ENCODE measurements around the gene TNFRSF18. TPM values are rescaled to one million over a fixed set of nuclear protein-coding genes. Genes with fewer than 3 reads are reported as not detected.
A peak's percentile ranks its signal among the peaks of the same experiment; 100 is the strongest.

TNFRSF18 gene
- total RNA-seq, 1 donor from 2014 or later, result 0.26 TPM

DNA sequence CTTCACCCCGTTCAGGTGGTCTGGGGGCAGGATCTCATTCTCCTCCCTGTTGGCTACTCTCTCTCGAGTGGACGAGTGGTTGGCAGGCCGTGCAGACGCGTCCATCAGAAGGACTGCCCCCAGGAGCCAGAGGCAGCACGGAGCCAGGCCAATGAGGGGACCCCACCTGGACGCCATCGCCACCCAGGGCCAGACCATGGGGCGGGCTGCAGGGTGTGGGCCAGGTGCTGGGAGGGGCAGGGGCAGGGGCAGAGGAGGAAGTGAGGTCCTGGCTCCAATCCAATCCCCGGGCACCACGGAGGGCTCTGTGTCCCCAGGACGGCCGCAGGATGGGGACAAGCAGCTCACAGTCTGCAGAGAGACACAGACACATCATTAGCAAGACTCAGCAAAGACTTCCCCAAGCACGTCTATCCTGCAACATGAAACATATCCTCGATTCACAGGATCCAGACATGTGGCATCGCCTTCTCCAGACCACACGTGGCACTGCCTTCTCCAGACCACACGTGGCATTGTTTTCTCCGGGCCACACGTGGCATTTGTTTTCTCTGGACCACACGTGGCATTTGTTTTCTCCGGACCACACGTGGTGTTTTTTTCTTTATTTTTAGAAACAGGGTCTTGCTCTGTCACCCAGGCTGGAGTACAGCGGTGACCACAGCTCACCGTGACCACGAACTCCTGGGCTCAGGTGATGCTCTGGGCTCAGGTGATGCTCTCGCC lies 22.4 kb upstream of the TNFRSF18 start:
- DNase-seq (ENCODE audit: low read depth in 2 of 2), result no peak

DNA sequence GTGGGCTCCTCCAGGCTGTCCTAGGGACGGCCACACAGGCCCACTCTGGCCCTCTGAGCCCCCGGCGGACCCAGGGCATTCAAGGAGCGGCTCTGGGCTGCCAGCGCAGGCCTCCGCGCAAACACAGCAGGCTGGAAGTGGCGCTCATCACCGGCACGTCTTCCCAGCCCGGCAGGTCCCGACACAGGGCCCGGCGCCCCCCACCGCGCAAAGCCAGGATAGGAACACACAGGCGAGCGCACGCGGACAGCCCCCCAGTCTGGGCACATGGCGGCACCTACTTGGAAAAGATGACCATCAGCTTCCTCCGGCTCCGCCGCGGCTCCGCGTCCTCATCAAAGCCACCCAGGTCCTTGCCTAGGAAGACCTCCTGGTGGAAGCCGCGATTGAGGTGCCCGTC lies 21.8 kb upstream of the TNFRSF18 start:
- no peak for DNase-seq (ENCODE audit: low read depth in 2 of 2)

DNA sequence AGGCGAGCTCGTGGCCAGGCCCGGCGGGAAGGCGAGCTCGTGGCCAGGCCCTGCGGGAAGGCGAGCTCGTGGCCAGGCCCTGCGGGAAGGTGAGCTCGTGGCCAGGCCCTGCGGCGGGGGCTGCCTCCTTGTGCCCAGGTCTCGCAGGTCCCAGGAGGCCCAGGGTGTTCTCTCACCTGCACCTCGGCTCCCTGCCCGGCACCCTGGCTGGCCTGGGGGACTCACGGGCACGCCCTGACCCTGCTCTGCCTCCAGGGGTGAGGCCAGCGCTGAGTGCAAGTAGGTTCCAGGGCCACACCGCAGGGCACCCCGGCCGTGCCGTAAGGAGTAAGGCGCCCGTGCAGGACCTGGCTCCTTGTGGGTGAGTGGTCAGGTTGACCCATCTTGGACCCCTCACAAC lies 21.0 kb upstream of the TNFRSF18 start:
- DNase-seq (ENCODE audit: low read depth in 2 of 2), result no peak

DNA sequence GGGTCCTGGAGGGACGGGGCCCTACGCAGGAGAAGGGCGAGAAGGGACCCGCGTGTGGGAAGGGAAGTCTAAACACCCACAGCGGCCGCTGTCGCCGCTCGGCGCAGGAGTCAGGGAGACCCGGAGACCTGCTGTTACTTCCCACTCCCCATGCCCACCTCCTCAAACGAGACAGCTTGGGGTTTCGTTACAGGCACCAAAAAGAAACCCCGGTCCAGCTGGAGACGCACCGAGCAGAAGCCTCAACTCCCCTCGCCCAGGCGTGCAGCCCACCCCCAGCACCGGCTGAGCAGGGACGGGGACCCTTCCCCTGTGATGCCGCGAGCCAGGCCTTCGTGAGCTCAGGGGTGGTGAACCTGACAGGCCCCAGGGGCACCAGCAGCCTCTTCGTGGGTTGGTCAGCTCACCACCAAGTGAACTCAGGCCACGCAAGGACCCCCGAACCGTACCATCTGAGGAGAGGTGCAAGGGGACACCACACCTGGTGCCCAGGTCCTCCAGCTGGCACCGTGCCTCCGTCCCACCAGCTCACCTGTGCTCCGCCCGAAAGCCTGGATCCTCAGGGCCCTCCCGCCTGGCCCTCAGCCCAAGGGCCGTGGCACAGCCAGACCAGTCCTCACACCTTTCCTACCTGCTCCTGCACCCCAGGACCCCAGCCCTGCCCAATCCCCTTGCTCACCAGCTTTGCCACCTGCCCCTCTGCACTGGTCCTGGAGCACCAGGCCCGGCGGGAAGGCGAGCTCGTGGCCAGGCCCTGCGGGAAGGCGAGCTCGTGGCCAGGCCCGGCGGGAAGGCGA lies 20.4 kb upstream of the TNFRSF18 start:
- no peak for DNase-seq (ENCODE audit: low read depth in 2 of 2)

DNA sequence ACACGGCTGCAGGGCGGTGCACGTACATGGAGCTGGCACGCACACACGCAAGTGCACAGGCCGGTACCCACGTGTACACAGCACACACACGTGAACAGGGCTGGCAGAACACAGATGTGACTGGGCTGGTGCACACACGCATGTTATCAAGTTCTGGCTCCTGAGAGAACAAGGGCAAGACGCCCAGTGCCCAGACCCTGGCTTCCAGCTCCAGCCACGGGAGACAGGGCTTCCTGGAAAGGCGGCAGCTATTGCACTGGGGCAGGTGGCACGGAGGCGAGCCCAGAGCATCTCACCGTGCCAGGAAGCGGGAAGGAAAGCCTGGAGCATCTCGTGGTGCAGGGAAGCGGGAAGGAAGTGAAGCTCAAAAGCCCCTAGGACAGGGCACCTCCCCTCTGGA lies 19.5 kb upstream of the TNFRSF18 start:
- DNase-seq (ENCODE audit: low read depth in 2 of 2), result no peak

DNA sequence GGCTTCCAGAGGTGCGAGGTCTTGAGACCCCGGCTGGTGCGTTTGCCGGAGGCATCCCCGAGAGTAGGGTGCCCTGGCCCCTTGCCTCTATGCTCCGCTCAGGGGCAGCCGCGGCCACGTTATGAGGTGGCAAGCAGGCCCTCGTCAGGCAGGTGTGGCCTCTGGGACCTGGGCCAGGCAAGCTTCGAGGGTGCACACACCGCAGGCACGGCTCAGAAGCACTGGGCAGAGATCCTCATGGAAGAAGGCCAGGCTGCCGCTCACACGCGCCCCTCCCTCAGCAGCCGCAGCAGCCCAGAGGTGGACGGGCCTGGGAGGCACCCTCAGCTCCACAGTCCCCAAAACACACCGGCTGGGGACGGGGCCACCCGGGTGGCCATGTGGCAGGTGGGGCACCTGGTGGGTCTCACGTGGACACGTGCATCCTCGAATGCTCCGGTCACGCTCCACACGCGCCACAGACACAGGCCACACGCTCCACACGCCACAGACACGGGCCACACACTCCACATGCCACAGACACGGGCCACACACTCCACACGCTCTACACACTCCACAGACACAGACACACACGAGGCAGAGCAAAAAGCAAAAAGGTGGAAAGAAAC lies 18.9 kb upstream of the TNFRSF18 start:
- DNase-seq (ENCODE audit: low read depth in 2 of 2), result no peak

DNA sequence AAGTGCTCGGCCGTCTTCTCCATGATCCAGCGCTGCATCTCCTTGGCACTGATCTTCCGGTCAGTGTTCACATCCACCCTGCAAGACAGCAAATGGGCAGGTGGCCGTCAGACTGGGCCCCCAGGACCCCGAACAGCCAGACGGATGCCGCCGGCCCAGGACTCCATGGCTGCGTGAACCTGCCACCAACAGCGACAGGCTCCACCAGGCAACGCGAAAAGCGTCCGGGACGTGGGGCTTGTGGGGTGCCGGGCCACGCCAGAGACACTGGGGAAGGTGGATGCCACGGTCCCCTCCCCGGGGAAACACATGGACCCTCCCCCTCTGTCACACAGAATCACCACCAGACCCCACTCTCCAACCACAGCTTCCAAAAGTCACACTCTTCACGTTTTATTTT lies 17.5 kb upstream of the TNFRSF18 start:
- DNase-seq (ENCODE audit: low read depth in 2 of 2), result no peak

DNA sequence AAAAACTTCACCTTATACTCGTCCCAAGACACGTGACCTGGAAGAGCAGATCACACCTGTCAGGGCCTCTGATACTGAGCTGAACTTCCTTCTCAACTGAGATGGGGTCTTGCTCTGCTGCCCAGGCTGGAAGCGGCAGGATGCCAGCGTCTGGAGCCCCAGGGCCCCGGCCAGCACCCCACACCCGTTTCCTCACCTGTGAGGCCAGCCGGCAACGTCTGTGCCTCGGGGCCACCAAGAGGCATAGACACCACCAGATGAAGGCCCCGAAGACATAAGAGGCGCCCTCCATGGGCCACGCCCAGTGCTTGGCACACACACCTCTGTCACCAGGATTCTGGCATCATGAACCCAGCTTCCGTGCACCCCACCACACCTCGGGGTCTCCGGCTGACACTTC lies 16.9 kb upstream of the TNFRSF18 start:
- DNase-seq (ENCODE audit: low read depth in 2 of 2), result no peak

DNA sequence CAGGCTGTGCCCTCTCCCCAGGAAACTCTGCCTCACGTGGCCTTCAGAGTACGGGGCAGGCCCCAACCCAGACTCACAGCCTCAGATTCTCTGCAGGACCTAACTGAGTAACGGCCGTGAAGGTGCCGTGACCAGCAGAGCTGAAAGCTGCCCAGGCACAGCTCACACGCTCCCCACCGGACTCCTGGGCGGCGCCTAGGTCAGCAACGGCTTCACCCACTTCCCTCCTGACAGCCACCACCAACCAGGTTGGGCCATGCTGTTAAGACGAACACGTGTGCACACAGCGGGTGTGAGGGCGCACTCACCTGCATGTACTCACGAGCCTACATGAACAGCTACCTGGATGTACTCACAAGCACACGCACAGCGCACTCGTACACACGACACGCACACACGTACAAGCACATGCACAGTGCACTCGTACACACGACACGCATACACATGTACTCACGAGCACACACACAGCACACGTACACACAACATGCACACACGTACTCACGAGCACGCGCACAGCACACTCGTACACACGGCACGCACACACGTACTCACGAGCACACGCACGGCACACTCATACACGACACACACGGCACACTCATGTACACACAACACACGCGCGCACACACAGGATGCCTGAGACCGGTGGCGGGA lies 16.3 kb upstream of the TNFRSF18 start:
- no peak for DNase-seq (ENCODE audit: low read depth in 2 of 2)

DNA sequence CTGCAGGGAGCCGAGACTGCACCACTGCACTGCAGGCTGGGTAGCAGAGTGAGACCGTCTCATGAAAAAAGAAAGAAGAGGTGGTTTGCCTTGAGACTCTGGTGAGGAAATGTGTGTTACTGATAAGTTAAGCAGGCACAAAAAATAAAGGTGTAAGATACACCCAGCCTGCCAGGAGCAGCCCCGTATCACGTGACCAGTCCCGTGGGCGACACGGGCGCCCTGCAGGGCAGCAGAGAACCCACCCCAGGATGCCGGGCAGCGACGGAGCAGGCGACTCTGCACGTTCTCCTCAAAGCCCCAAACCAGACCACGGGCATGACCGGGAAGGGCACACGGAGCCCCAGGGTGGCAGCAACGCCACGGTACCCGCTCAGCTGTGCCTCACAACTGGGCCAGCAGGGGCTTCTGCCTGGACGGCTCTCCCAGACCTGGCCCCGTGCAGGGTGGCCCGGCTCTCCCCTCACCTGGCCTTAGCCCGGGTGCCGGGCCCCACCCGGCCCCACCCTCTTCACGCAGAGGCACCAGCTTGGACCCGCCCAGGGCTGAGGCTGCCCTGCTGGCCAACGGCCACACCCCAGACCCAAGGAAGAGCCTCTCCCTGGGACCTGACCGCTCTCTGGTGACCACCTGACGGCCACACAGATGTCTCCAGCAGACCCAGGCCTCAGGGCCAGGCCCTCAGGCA lies 15.6 kb upstream of the TNFRSF18 start:
- no peak for DNase-seq (ENCODE audit: low read depth in 2 of 2)

DNA sequence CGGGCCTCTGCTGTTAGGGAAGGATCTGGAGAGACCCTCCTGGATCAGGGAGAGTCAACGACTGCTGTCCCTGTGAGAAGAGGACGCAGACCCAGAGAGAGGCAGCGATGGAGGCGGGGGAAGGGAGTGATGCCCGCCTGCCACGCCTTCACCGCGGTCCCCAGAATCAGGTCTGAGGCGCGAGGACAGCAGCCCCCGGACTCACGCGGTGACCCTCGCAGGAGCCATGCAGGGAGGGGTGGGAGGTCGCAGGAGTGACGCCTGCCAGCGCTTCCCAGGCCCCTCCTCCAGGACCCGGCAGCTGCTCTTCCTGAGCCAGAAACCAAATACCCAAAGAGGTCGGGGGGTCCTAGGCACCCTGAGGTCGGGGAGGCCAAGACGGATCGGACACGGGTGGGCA lies 13.8 kb upstream of the TNFRSF18 start:
- no peak for DNase-seq (ENCODE audit: low read depth in 2 of 2)

DNA sequence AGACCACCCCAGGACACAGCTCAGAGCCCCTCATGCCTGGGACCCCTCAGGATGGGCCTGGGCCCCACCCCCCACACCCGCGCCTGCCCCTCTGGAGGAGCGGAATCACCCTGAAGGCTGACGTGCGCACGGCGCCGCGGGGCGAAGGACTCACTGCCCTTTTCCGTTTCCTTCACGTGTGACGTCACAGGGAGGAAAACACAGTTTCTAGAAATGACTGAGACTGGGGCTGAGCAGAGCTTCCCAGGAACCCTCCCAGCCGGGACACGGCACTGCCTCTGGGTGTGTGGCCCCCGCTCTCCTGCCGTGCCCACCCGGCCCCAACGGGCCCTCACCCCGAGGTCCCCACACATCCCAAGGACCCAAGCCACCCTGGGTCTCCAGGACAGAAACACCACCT lies 12.9 kb upstream of the TNFRSF18 start:
- DNase-seq (ENCODE audit: low read depth in 2 of 2), result no peak

DNA sequence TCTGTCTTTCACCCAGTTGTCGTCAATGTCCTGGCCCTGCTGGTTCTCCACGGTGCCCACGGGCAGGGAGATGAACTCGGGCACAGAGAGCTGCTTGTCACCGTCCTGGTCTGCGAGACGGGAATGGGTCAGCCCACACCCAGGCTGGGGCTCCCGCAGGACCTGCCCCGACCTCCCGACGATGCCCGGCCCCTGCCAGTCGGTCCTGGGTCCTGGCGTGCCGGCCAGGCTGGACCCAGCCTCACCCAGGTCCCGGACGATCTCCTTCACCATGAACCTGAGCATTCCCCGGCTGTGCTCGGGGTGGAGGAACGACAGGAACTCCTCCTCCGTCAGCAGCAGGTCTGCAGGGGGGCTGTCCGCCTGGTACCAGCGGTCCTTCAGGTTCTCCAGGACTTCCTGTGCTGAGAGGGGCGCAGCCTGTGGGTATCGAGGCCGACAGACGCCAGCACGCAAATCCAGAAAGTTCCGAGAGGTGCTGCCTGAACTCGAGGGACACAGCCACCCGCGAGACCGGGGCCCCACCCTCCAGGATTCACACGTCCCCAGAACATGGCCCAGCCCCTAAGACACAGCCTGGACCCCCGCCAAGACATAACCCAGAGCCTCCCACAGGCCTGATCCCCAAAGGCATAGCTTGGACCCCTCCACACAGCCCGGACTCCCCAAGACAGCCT lies 12.3 kb upstream of the TNFRSF18 start:
- no peak for DNase-seq (ENCODE audit: low read depth in 2 of 2)

DNA sequence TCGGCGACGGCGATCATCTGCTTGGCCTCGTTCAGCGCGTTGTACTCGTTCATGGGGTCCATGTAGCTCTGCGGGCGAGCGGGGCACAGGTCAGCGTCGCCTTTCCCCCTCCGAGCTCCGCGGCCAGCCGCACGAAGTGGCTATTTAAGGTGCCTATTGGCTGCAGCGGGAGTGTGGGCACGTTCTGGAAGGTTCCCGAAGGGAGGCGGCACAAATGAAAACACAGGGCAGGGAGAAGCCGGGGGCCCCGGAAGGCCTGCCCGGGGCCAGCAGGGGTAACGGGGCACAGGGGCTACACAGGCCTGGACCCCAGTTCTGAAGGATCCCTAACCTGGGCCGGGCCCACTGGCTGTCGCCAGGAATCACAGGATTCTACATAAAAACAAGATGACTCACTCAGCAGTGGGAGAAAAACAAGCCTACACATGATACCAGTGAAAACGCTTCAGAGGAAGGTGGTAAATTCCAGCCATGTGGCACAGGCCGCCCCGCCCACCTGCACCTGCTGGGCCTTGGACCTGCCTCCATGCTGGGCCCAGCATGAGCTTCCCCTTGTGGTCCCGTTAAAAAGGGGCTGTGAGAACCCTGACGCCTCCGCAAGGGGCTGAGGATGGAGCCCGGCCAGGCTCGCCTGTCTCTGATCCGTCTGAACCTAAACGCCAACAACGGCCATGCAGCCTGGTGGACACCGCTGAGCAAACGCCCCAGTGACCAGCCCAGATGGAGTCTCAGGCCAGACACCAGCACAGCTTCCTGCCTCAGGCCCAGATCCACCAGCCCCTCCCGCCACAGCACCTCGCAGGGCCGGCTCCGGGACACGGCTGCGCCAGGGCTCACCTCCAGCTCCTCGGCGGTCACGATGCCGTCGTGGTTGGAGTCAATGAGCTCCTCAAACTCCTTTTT lies 11.5 kb upstream of the TNFRSF18 start:
- peak; percentile 53 to 82 for DNase-seq (ENCODE audit: low read depth in 2 of 2)

DNA sequence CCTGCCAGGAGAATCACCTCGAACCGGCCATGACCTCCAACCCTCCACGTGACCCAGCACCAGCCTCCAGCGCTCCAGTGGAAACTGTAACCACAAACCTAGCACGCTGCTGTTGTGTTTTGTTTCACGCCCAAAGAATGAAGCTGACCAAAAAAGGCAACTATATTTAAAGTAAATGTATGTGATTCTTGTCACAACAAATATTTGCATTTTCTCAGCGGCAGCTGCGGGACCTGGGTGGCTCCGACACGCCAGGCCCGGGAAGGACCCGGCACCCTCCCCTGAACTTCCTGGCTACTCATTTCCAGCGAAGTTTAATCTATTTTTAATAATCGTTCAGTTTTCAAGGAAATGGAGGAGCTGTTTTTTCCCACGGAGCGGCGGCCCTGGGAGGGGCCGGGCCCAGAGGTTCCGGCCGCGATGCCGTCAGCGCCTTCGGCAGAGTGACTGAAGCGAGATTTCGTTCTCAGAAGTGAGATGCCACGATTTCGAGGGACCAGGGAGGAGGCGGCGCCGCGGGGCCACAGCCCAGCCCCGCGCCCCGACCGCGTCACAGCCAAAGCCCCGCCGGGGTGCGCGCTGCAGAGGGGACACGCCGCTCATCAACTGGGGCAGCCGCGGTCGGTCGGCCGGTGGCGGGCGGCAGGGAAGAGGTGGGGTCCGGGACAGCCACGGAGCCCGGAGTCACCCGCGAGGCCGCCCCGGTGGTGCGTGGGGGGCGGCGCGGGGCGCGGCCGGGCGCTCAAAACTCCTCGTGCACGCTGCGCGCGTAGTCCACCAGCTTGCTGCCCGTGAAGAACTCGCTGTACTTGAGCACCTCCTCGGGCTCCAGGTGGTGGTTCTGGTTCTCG lies 10.6 kb upstream of the TNFRSF18 start:
- no peak for DNase-seq (ENCODE audit: low read depth in 2 of 2)

DNA sequence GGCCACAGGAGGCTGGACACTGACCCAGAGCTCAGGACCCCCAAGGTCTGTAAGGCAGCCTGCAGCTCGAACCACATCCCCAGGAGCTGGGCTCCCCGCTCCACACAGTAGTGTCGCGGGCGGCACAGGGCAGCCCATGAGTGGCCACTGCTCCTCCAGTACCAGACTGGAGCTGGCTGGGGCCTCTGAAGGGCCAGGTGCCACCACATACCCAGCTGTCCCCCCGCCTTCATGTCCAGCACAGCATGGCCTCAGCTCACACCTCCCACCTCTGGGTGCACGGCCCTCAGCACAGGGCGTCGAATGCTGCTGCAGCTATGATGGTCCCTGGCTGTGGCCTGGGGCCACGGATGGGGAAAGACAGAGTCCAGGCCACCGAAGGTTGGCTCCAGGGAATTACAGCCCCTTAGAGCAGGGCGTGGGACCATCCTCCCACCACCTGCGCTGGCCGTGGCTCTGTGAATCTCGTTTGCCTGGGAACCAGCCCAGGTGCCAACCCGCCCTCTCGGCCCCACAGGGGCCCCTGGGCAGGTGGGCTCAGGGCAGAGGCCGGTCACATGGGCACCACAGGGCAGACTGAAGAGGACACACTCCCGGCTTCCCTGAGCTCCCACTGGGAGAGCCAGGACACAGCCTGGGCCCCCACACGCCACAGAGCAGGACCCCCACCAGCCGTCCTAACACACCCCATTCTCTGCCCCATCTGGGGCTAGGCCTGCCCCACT lies 9.7 kb upstream of the TNFRSF18 start:
- no peak for DNase-seq (ENCODE audit: low read depth in 2 of 2)

DNA sequence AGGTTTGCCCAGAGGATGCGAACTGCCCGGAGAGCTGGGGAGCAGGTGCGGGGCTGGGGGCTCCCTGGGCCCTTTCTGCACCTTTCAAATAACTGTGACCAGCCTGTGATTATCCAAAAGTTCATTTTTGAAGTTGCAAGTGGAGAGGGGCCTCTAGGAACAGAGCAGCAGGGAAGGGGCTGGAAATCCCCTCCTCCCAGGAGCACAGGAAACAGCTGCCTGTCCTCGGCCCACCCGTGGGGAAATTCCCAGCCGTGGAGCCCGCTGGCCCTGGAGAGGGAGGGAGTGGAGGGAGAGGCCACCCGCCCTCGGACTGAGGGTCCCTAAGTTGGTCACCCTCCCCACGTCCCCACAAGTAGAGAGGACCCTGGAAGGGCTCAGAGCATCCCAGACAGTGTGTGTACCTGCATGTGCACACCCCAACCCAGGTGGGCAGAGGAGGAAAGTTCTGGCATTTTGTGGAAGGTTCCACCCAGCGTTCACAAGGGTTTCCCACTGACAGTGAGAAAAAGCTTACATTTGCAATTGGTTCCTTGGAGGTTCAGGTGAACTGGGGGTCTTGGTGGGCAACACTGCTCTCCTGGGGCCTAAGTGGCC lies 8.8 kb upstream of the TNFRSF18 start:
- DNase-seq (ENCODE audit: low read depth in 2 of 2), result peak in 1 of 2 donors; percentile 63

Data from dermis microvascular lymphatic vessel endothelial cell (primary cell).